ENCODE results near the gene DNAJB6.

The DNAJB6 gene

GRCh38 chr7:157370742-157371141, 33.9 kb downstream of the DNAJB6 start:
- TF ChIP-seq POLR2AphosphoS5 (IDR thresholded peaks at IDR 0.05; ENCODE audit: low read depth, low read length) (no peak), TAF1 (IDR thresholded peaks at IDR 0.05; ENCODE audit: borderline replicate concordance, insufficient read depth, low read length) (no peak), REST (IDR thresholded peaks at IDR 0.05; ENCODE audit: insufficient read depth in 1 of 2, low read depth in 2 of 2, low read length in 2 of 2) (no peak), FOXP2 (optimal IDR thresholded peaks at IDR 0.05; ENCODE audit: borderline replicate concordance, extremely low read depth, extremely low read length, insufficient read depth) (no peak), SIN3A (IDR thresholded peaks at IDR 0.05; ENCODE audit: borderline replicate concordance, insufficient read depth, low read length) (no peak)

GRCh38 chr7:157371296-157371695, 34.5 kb downstream of the DNAJB6 start:
- TF ChIP-seq FOXP2 (optimal IDR thresholded peaks at IDR 0.05; ENCODE audit: borderline replicate concordance, extremely low read depth, extremely low read length, insufficient read depth) (no peak), SIN3A (IDR thresholded peaks at IDR 0.05; ENCODE audit: borderline replicate concordance, insufficient read depth, low read length) (no peak), POLR2AphosphoS5 (IDR thresholded peaks at IDR 0.05; ENCODE audit: low read depth, low read length) (no peak), TAF1 (IDR thresholded peaks at IDR 0.05; ENCODE audit: borderline replicate concordance, insufficient read depth, low read length) (no peak), REST (IDR thresholded peaks at IDR 0.05; ENCODE audit: insufficient read depth in 1 of 2, low read depth in 2 of 2, low read length in 2 of 2) (no peak)

- TF ChIP-seq REST (IDR thresholded peaks at IDR 0.05; ENCODE audit: insufficient read depth in 1 of 2, low read depth in 2 of 2, low read length in 2 of 2), result no peak
Measured at GRCh38 chr7:157372300-157373232, 35.8 kb downstream of the DNAJB6 start.

DNA sequence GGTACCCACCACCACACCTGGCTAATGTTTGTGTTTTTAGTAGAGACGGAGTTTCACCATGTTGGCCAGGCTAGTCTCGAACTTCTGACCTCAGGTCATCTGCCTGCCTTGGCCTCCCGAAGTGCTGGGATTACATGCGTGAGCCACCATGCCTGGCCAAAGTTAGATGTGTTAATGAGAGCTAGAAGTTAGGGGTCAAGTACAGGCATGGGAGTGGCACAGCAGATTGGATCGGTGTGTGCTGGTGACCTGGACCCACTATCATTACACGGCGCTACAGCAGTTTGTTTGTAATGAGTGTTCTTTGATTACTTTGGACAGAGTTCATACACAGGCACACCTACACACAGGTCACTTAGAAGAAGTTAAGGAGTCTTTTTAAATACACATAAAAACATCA, 36.7 kb downstream of the DNAJB6 start:
- no peak for TF ChIP-seq TAF1 (IDR thresholded peaks at IDR 0.05; ENCODE audit: borderline replicate concordance, insufficient read depth, low read length)
- no peak for TF ChIP-seq REST (IDR thresholded peaks at IDR 0.05; ENCODE audit: insufficient read depth in 1 of 2, low read depth in 2 of 2, low read length in 2 of 2)
- TF ChIP-seq SIN3A (IDR thresholded peaks at IDR 0.05; ENCODE audit: borderline replicate concordance, insufficient read depth, low read length), result no peak
- TF ChIP-seq POLR2AphosphoS5 (IDR thresholded peaks at IDR 0.05; ENCODE audit: low read depth, low read length), result no peak
- no peak for TF ChIP-seq FOXP2 (optimal IDR thresholded peaks at IDR 0.05; ENCODE audit: borderline replicate concordance, extremely low read depth, extremely low read length, insufficient read depth)
